HG03135 (cell line): ENCODE data around the gene CHN2.

Source experiments
- ATAC-seq: cut with Tn5 transposase; IDR thresholded peaks from one replicate; pipeline ENCODE4 v1.9.1; 2021; ENCODE audit warnings: mild to moderate bottlenecking, moderate library complexity; ENCODE audit not compliant: unreplicated experiment

Gene CHN2

GRCh38 chr7:29216128-29216527 lies 21.6 kb downstream of the CHN2 start:
- ATAC-seq, result no peak

- no peak for ATAC-seq
These were observed 22.5 kb downstream of the CHN2 start for GRCh38 chr7:29217113-29217512.

GRCh38 chr7:29224726-29225125 lies 30.2 kb downstream of the CHN2 start:
- ATAC-seq, result no peak

GRCh38 chr7:29228289-29229011 lies 33.9 kb downstream of the CHN2 start:
- ATAC-seq, result no peak

- no peak for ATAC-seq
These were observed 34.5 kb downstream of the CHN2 start for GRCh38 chr7:29229066-29229465.

GRCh38 chr7:29229946-29230345 lies 35.4 kb downstream of the CHN2 start:
- ATAC-seq, result no peak

- ATAC-seq, result no peak
These were observed 36.3 kb downstream of the CHN2 start for GRCh38 chr7:29230871-29231345.

GRCh38 chr7:29231671-29232232 lies 37.2 kb downstream of the CHN2 start:
- no peak for ATAC-seq

- ATAC-seq, result no peak
These were observed 39.9 kb downstream of the CHN2 start for GRCh38 chr7:29234438-29234837.

- ATAC-seq, result no peak
These were observed 41.6 kb downstream of the CHN2 start for GRCh38 chr7:29236071-29236580.

- no peak for ATAC-seq
These were observed 42.1 kb downstream of the CHN2 start for GRCh38 chr7:29236649-29237048.

GRCh38 chr7:29237489-29237888 lies 42.9 kb downstream of the CHN2 start:
- no peak for ATAC-seq

GRCh38 chr7:29239638-29240037 lies 45.1 kb downstream of the CHN2 start:
- no peak for ATAC-seq

GRCh38 chr7:29242265-29242664 lies 47.7 kb downstream of the CHN2 start:
- ATAC-seq, result no peak

- no peak for ATAC-seq
These were observed 49.5 kb downstream of the CHN2 start for GRCh38 chr7:29243910-29244655.

- ATAC-seq, result no peak
These were observed 52.8 kb downstream of the CHN2 start for GRCh38 chr7:29247224-29247962.

GRCh38 chr7:29247963-29248236 lies 53.3 kb downstream of the CHN2 start:
- no peak for ATAC-seq

GRCh38 chr7:29248713-29249382 lies 54.3 kb downstream of the CHN2 start:
- no peak for ATAC-seq

- no peak for ATAC-seq
These were observed 54.8 kb downstream of the CHN2 start for GRCh38 chr7:29249383-29249750.

- ATAC-seq, result no peak
These were observed 55.3 kb downstream of the CHN2 start for GRCh38 chr7:29249860-29250259.

- no peak for ATAC-seq
These were observed 58.6 kb downstream of the CHN2 start for GRCh38 chr7:29253225-29253624.
